Measurements from ENCODE around the gene CABP7.

CABP7 gene

DNA sequence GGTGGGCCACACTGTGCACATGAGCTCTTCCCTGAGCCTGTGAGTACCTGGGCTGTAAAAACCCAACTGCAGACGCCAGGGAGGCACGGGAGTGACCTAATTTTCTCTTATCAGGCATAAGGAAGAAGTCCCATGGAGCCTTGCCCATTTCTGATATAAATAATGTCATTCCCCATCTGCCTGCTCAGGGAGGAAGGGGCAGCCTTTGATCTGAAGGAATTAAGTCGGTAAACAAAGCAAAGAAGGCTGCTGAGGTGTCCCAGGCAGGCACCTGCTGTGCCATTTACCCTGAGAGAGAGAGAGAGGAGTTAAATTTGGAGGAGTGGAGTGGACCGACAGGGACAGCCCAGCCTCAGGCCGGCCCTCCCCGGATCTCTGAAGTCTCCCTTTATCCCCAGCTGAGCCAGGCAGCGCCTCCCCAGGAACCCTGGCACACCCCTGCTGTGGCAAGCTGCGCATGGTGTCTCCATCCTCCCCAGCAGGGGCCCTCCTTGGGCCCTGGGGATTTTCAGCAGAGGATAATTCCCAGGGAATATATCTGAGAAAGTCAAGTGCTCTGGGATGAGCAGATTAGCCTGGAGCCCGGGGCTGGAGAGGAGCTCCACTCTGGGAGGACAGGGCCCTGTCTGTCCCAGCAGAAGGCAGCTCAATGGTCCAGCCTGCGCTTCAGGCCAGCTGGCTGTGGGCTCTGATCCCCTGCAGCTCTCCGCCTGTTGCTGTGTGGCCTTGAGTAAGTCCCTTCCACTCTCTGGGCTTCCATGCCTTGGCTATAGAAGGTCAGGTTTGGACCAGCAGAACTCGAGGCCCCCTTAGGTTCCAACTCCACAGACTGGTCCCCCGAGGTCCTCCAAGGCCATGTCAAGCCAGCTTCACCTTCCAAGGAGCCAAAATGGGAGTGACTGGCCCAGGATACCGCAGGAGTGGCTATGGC is 17.5 kb upstream of the CABP7 start:
- no peak for DNase-seq

GRCh38 chr22:29702931-29703501 is 16.8 kb upstream of the CABP7 start:
- DNase-seq = no peak

- no peak for DNase-seq
These were observed 16.1 kb upstream of the CABP7 start for GRCh38 chr22:29703569-29704195.

DNA sequence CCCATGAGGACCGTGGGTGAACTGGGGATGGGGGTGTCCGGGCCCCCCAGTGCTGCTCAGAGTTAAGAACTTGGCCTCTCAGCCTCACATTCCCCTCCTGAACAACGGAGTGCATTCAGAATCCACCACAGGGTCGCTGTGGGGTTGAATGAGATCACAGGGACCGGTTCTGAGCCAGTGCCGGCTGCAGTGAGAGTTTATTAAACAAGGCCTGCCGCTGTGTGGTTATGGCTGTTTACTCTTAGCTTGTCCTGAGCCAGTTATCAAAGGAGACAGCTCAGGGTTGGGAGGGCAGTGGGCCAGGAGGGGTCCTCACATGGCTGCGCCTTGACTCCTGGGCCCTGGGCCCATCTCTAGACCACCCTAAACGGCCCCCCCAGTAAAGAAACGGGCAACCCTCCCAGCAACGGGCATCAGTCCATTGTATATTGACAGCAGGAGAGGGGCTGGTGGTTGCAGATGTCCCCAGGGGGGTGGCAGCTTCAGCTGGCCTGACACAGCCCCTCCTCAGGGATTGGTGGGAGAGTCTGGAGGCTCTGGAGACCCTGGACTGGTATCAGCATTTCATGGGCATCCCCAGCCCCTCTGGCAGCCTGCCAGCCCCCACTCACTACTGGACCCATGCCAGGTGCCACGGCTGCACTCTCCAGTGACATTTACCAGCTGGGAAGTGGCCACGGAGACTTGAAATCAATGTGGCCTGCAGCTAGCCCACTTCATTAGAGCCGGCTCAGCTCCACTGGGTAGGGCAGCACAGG is 15.1 kb upstream of the CABP7 start:
- no peak for DNase-seq

DNA sequence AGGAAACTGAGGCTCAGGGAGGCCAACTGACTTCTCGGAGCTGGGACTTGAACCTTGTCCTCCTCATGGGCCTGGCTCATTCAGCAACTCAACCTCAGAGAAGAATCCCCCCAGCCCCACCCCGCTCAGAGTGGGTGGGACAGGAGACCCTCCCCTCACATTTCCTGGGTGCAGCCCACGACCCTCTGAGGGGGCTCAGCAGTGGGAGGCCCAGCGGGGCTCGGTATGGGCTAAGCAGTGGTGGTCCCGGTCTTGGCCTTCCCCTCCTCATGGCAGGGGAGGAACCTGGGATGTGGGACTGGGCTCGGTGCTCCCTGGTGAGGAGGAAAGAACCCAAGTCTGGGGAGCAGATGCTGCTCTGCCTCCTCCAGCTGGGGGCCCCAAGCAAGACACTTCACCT is 14.2 kb upstream of the CABP7 start:
- no peak for DNase-seq

- DNase-seq = no peak
These were observed 13.3 kb upstream of the CABP7 start for GRCh38 chr22:29706486-29706885.

DNA sequence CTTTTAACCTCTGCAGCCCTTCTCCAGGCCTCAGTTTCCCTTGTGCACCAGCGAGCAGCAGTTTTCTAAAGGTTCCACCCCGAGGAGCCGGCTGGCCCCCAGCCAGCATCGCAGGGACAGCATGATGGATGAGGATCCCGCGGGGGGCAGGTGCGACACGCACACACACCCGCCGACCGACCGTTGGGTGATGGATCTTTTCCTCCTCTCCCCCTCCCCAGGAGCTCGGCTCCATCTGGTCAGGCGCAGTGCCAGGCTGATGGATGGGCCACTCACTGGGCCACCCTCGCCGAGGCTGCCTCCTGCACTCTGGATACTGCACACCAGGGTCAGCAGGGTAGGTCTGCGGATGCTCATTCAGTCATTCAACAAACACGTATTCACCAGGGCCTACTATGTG is 12.8 kb upstream of the CABP7 start:
- no peak for DNase-seq

DNA sequence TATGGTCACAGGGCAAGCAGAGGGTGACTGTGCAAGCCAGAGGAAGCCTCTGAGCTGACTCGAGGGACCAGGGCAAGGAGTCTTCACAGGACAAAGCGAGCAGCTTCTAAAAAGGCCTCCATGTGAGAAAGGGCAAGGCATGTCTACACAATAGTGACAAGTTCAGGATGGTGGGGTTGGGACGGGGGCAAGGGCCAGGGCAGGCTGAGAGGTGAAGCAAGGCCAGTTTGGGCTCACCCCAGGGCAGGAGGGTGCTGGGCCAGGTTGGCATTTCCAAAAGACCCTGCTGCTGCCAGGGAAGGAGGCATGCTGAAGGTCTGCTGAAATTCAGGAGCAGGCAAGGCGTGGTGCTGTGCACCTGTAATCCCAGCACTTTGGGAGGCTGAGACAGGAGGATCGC is 12.3 kb upstream of the CABP7 start:
- no peak for DNase-seq

GRCh38 chr22:29710193-29710592 is 9.6 kb upstream of the CABP7 start:
- DNase-seq = no peak

GRCh38 chr22:29710922-29711593 is 8.7 kb upstream of the CABP7 start:
- DNase-seq = no peak

- no peak for DNase-seq
These were observed 7.7 kb upstream of the CABP7 start for GRCh38 chr22:29712119-29712518.

- DNase-seq = no peak
These were observed 6.6 kb upstream of the CABP7 start for GRCh38 chr22:29713156-29713727.

DNA sequence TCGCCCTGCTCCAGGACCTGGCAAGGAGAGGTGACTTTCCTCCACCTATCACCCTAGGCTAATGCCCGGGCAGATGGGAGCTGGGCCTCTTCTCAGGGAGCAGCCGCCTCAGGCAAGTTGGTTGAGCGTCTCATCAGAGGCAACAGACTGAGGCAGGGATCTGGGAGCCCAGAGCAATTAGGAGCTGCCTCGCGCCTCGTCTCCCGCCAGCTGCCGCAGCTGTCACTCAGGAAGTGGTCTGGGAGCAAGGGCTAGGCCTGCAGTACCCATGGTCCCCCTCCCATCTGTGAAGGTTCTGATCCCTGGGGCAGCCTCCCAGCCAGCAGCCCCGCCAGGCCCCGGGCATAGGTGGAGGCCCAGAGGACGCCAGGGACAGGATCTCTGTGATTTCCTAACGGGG is 4.6 kb upstream of the CABP7 start:
- no peak for DNase-seq

DNA sequence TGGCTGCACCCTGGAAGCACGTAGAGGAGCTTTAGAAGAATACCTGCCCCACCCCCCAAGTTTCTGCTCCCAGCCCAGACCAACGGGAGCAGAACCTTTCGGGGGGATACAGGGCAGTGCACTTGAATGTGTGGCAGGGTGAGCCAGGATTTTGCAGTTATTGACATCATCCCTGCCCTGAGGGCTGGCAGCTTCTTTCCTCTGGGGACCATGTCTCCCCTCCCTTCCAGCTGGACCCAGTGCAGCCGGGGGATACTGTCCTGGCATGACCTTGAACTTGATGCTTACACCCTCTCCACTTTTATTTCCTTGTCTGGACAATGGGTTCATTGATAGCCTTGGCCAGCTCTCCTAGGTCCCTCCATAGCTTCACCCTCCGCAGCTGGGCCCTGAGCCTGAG is 4.1 kb upstream of the CABP7 start:
- no peak for DNase-seq

- DNase-seq = peak; percentile 59
These were observed 2.8 kb upstream of the CABP7 start for GRCh38 chr22:29716814-29717545.

- no peak for DNase-seq
These were observed 2.0 kb upstream of the CABP7 start for GRCh38 chr22:29717789-29718188.

DNA sequence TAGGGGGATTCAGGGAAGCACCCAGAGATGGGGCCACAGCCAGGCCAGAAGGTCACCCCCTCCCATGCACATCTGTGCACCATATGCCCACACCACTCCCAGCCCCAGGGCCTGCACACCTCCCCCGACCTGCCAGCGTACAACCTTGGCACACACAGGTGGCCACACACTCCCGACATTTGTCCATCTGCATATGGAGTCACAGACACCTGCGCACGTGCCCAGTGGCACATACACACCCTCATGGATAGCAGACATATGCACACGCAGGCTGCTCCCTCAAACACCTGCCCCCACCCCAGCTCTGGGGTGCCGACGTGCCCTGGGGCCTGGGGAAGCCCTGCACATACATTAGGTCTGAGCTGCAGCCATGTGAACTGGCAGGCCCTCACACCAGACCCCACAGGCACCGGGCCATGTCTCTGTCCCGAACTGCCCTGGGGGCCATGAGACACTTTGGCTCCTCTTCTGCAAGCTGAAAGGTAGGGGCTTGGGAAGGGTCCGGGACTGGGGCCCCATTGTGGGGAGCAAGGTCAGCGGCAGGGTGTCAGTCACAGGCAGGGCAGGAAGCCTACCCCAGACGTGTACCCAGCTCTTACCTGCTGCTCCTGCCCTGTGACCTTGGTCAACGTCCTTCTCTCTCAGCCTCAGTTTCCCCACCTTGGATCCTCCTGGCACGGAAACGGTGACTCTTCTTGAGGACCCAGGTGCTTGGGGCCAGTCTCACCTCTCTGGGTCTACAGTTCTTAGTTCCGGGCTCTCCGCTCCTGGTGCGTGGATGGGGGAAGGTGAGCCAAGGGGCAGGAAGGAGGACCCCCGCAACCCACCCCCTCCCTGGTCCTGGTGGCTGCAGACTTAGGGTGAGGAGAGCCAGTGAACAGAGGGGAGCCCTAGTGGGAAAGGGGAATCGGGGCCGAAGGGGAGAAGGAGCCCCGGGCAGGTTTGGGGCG is 579 bp upstream of the CABP7 start:
- no peak for DNase-seq

DNA sequence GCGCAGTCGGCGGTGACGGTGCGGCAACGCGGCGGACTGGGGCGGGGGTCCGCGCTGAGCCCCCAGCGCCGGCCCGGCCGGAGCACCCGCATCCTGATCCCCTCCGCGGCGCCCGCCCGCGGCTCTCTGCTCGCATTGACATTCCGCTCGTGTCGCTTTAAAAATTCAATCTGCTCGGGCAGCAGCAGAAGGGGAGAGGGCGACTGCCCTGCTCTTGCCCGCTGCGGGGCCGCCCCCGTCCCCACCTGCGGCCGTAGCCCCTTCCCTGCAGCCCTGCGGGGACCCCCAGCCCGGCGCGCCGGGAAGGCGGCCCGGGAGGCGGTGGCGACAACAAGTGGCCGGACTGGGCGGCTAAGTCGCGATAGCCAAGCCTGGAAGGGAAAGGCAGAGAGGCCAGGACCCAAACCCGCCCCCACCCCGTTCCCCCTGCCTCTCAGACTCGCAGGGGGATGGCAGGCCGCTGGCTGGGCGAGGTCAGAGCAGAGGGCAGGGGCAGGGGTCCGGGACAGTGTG is 1.1 kb downstream of the CABP7 start:
- no peak for DNase-seq

DNA sequence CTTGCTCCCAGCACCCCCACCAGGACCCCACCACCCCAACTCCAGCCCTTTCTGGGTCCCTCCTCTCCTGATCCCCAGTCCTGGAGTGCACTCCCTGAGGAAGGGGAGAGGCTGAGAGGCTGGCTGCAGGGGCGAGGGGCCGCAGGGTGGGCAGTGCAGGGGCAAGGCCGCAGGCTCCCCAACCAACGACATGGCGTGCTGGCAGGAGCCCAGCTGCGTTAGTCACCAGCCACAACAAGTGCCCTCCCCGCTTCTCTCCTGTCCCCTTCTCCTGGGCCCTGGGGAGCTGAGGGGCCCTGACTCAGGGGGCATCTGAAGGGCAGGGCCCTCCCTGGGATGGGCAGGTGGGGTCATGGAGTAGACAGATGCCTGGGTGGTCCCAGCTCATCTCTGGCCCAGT is 2.3 kb downstream of the CABP7 start:
- DNase-seq = no peak

- no peak for DNase-seq
These were observed 2.8 kb downstream of the CABP7 start for GRCh38 chr22:29722587-29722986.

Measured in NCI-H1048 (cell line).